H7 (cell line): ENCODE measurements around the gene NID2. TPM values are rescaled to one million over a fixed set of nuclear protein-coding genes. Genes with fewer than 3 reads are reported as not detected.

Source experiments
- DNase-seq: peaks from one replicate; pipeline ENCODE4 v3.0.0; 2012
- H3K27me3 ChIP-seq: 2 replicates; pipeline ENCODE4 v1.6.0; 2011; ENCODE audit warnings: mild to moderate bottlenecking, low read length; ENCODE audit not compliant: control insufficient read depth, insufficient read depth
- H3K36me3 ChIP-seq: replicated peaks from 2 replicates; pipeline ENCODE4 v1.5.1; 2011; ENCODE audit warnings: low read length; ENCODE audit not compliant: control insufficient read depth, insufficient read depth
- H3K4me3 ChIP-seq: 2 replicates; pipeline ENCODE4 v1.5.1; 2011; ENCODE audit warnings: low read depth, mild to moderate bottlenecking, control low read depth, low read length, moderate library complexity; ENCODE audit not compliant: insufficient read depth
- total RNA-seq: library from RNA; depleted of rRNA; stranded (reverse); fragments of >200 nt; shearing (Covaris generic); gene quantifications from 2 replicates; pipeline ENCODE4 v1.2.3, GENCODE V29; 2014; rRNA removed

The NID2 gene
- total RNA-seq, 1 experiment from 2014 or later: 5.1 TPM

- DNase-seq: no peak
- Histone ChIP-seq H3K36me3 (no peaks in the 10 kb centered on the region), H3K27me3 (no peaks in the 10 kb centered on the region), H3K4me3 (no peak overlapping the region)
Measured at GRCh38 chr14:51969852-51970540, 98.9 kb downstream of the NID2 start.

- no peaks in the 10 kb centered on the region for H3K36me3 ChIP-seq
- H3K27me3 ChIP-seq: no peaks in the 10 kb centered on the region
- no peak overlapping the region for H3K4me3 ChIP-seq
- no peak for DNase-seq
Measured at GRCh38 chr14:51967521-51967920, 101.3 kb downstream of the NID2 start.

GRCh38 chr14:51963286-51963685 lies 105.6 kb downstream of the NID2 start:
- Histone ChIP-seq H3K27me3 (no peaks in the 10 kb centered on the region), H3K4me3 (no peak overlapping the region), H3K36me3 (no peaks in the 10 kb centered on the region)
- DNase-seq: no peak

- Histone ChIP-seq H3K36me3 (no peaks in the 10 kb centered on the region), H3K4me3 (no peak overlapping the region), H3K27me3 (no peaks in the 10 kb centered on the region)
- DNase-seq: no peak
Measured at GRCh38 chr14:51962711-51963110, 106.1 kb downstream of the NID2 start.

GRCh38 chr14:51960866-51961265 lies 108.0 kb downstream of the NID2 start:
- H3K27me3 ChIP-seq: no peaks in the 10 kb centered on the region
- DNase-seq: no peak
- no peak overlapping the region for H3K4me3 ChIP-seq

GRCh38 chr14:51959928-51960327 lies 108.9 kb downstream of the NID2 start:
- DNase-seq: no peak

More at GRCh38 chr14:51960866-51961265, 108.0 kb downstream of the NID2 start:
- H3K36me3 ChIP-seq: no peaks in the 10 kb centered on the region

GRCh38 chr14:51957950-51958349 lies 110.9 kb downstream of the NID2 start:
- DNase-seq: no peak
- H3K36me3 ChIP-seq: no peaks in the 10 kb centered on the region
- H3K4me3 ChIP-seq: no peak overlapping the region
- H3K27me3 ChIP-seq: no peaks in the 10 kb centered on the region

More at GRCh38 chr14:51959928-51960327, 108.9 kb downstream of the NID2 start:
- no peaks in the 10 kb centered on the region for H3K27me3 ChIP-seq
- H3K4me3 ChIP-seq: no peak overlapping the region
- no peaks in the 10 kb centered on the region for H3K36me3 ChIP-seq

Other genes starting within 250 kb of the NID2 start
- gene GNG2, start 208.4 kb downstream of the NID2 start, total RNA-seq: 4.7 and 5.9 TPM in 2 replicates
- gene RTRAF, start 79.5 kb downstream of the NID2 start, total RNA-seq: 321 and 401 TPM in 2 replicates
- gene PTGDR, start 198.6 kb upstream of the NID2 start, total RNA-seq: not detected in 2 replicates
- gene PTGER2, start 245.3 kb upstream of the NID2 start, total RNA-seq: 0.24 and 1.9 TPM in 2 replicates